IMR-90 (cell line): ENCODE measurements around the gene OR4N2. TPM values are rescaled to one million over a fixed set of nuclear protein-coding genes. Genes with fewer than 3 reads are reported as not detected.
"Not testable (repeated sequence)": the region's sequence is repeated elsewhere in the genome, so short reads cannot be mapped to it uniquely, and the experiment has no call there.

Experiments used
- ATAC-seq: fragments of 200-7000 bp; cut with Tn5 transposase; 2 replicates; pipeline ENCODE4 v1.9.1; 2020; ENCODE audit warnings: low read depth, mild to moderate bottlenecking, moderate library complexity
- BruUV-seq: library from RNA; stranded (reverse); fragments of 400-500 nt; replicated peaks from 2 replicates; lab custom pipeline; 2021; lab: Mats Ljungman, UMichigan
- CTCF ChIA-PET: fragments of 300-600 bp; formaldehyde crosslinking; extraction: SDS; loops from one replicate; lab custom pipeline; 2021; ENCODE audit warnings: antibody characterized with exemption; lab: Yijun Ruan, JAX
- POLR2A ChIA-PET: fragments of 300-600 bp; sonication (Branson Sonifier 250); formaldehyde crosslinking; loops from one replicate; lab custom pipeline; 2022; ENCODE audit warnings: antibody characterized with exemption; ENCODE audit not compliant: unreplicated experiment; lab: Charles Lee
- DNase-seq: peaks from one replicate; pipeline ENCODE4 v3.0.0; 2013
- H2AFZ ChIP-seq: replicated peaks from 2 replicates; pipeline ENCODE3; 2013; ENCODE audit warnings: low read length, mild to moderate bottlenecking; ENCODE audit not compliant: poor library complexity
- H2AK5ac ChIP-seq: 2 replicates; pipeline ENCODE4 v1.6.1; 2013; ENCODE audit warnings: low read depth, low read length, inconsistent platforms
- H2AK9ac ChIP-seq: replicated peaks from 2 replicates; pipeline ENCODE3; 2013; ENCODE audit warnings: mild to moderate bottlenecking, low read depth, low read length, moderate library complexity; ENCODE audit not compliant: poor library complexity
- H2BK120ac ChIP-seq: 2 replicates; pipeline ENCODE4 v1.6.1; 2013; ENCODE audit warnings: low read depth, low read length, inconsistent platforms
- H2BK15ac ChIP-seq: 3 replicates; pipeline ENCODE4 v1.6.1; 2013; ENCODE audit warnings: low read depth, low read length, inconsistent platforms
- H2BK20ac ChIP-seq: 2 replicates; pipeline ENCODE4 v1.6.1; 2013; ENCODE audit warnings: low read depth, mild to moderate bottlenecking, inconsistent platforms, low read length, moderate library complexity
- H2BK5ac ChIP-seq: 2 replicates; pipeline ENCODE4 v1.6.1; 2013; ENCODE audit warnings: mild to moderate bottlenecking, low read depth, low read length, inconsistent platforms; ENCODE audit not compliant: poor library complexity, severe bottlenecking
- H3K14ac ChIP-seq: replicated peaks from 2 replicates; pipeline ENCODE4 v1.6.1; 2013; ENCODE audit warnings: low read depth, low read length, inconsistent platforms
- H3K18ac ChIP-seq: 2 replicates; pipeline ENCODE4 v1.6.1; 2013; ENCODE audit warnings: low read depth, low read length, control low read depth
- H3K23ac ChIP-seq: 2 replicates; pipeline ENCODE4 v1.6.1; 2013; ENCODE audit warnings: low read depth, low read length, inconsistent platforms
- H3K27ac ChIP-seq: 2 replicates; pipeline ENCODE4 v1.5.1; 2013; ENCODE audit warnings: mild to moderate bottlenecking, control low read depth, low read length; ENCODE audit not compliant: insufficient read depth
- H3K27me3 ChIP-seq: 2 replicates; pipeline ENCODE4 v1.6.1; 2013; ENCODE audit warnings: low read length; ENCODE audit not compliant: control insufficient read depth, insufficient read depth
- H3K36me3 ChIP-seq: 2 replicates; pipeline ENCODE4 v1.6.1; 2013; ENCODE audit warnings: low read length, mixed read lengths; ENCODE audit not compliant: control insufficient read depth, insufficient read depth
- H3K4ac ChIP-seq: 2 replicates; pipeline ENCODE4 v1.6.1; 2013; ENCODE audit warnings: low read depth, low read length, inconsistent platforms
- H3K4me1 ChIP-seq: 2 replicates; pipeline ENCODE4 v1.6.1; 2013; ENCODE audit warnings: low read length, mixed read lengths; ENCODE audit not compliant: control insufficient read depth, insufficient read depth
- H3K4me2 ChIP-seq: 2 replicates; pipeline ENCODE4 v1.6.1; 2013; ENCODE audit warnings: low read depth, mild to moderate bottlenecking, control low read depth, low read length, moderate library complexity
- H3K4me3 ChIP-seq: 2 replicates; pipeline ENCODE4 v1.5.1; 2013; ENCODE audit warnings: low read depth, mild to moderate bottlenecking, control low read depth, low read length, moderate library complexity; ENCODE audit not compliant: insufficient read depth
- H3K56ac ChIP-seq: 2 replicates; pipeline ENCODE4 v1.6.1; 2013; ENCODE audit warnings: low read length, inconsistent platforms; ENCODE audit not compliant: insufficient read depth; ENCODE audit errors: extremely low read depth
- H3K79me1 ChIP-seq, 2 experiments: 2 replicates each; pipeline ENCODE4 v1.6.1; 2013; ENCODE audit warnings: low read length in 2 of 2, inconsistent platforms in 1 of 2, low read depth in 1 of 2
- H3K9ac ChIP-seq: 2 replicates; pipeline ENCODE4 v1.6.1; 2013; ENCODE audit warnings: low read depth, low read length, control low read depth
- H3K9me1 ChIP-seq: 2 replicates; pipeline ENCODE4 v1.6.1; 2013; ENCODE audit warnings: low read length, inconsistent platforms; ENCODE audit not compliant: insufficient read depth
- H3K9me3 ChIP-seq: 2 replicates; pipeline ENCODE4 v1.6.1; 2013; ENCODE audit warnings: low read length; ENCODE audit not compliant: control insufficient read depth, insufficient read depth
- H4K20me1 ChIP-seq: 2 replicates; pipeline ENCODE4 v1.6.1; 2013; ENCODE audit warnings: low read length, inconsistent platforms; ENCODE audit not compliant: insufficient read depth
- H4K5ac ChIP-seq: 2 replicates; pipeline ENCODE4 v1.6.1; 2013; ENCODE audit warnings: mild to moderate bottlenecking, low read depth, low read length, control low read depth
- H4K8ac ChIP-seq, 2 experiments: 2 replicates each; pipeline ENCODE4 v1.6.1; 2013; ENCODE audit warnings: low read depth in 2 of 2, low read length in 2 of 2, control low read depth in 1 of 2, inconsistent platforms in 1 of 2
- H4K91ac ChIP-seq: 2 replicates; pipeline ENCODE4 v1.6.1; 2013; ENCODE audit warnings: low read depth, low read length, inconsistent platforms; ENCODE audit not compliant: insufficient read depth
- WGBS, 2 experiments: methylation state at CpG; one replicate each; pipeline versions ENCODE4 v1.1.5 to v1.1.7; 2013; ENCODE audit warnings: missing lambda C conversion rate in 2 of 2; ENCODE audit not compliant: insufficient read length in 1 of 2; ENCODE audit errors: extremely low coverage in 2 of 2; 5-methylcytosine and 5-hydroxymethylcytosine counted together
- dilution Hi-C: fragments of 300-500 bp; cut with HindIII; formaldehyde crosslinking; loops from one replicate; pipeline ENCODE4 v1.14.3; 2018; ENCODE audit warnings: low sequenced_read_pairs; ENCODE audit not compliant: unreplicated experiment
- in situ Hi-C: fragments of 300-500 bp; cut with MboI; formaldehyde crosslinking; loops from 3 replicates; pipeline ENCODE4 v1.14.3; 2019; ENCODE audit warnings: low sequenced_read_pairs, inconsistent platforms, mixed read lengths
- intact Hi-C: fragments of 100-400 bp; cut with micrococcal nuclease; formaldehyde crosslinking; loops from 2 replicates; pipeline ENCODE4 v1.10.0; 2022
- polyA plus RNA-seq, 3 experiments: library from polyadenylated mRNA; depleted of rRNA; stranded (reverse); fragments of >200 nt; gene quantifications; 2 replicates each; pipeline ENCODE4 v1.2.3, GENCODE V29; 2012; ENCODE audit warnings: low replicate concordance in 1 of 3
- total RNA-seq: library from RNA; depleted of rRNA; stranded (reverse); fragments of >200 nt; gene quantifications from 2 replicates; pipeline ENCODE4 v1.2.3, GENCODE V29; 2012

OR4N2 gene
- total and polyA plus RNA-seq, 2 of the 4 experiments (the other 2 are of a cell fraction), result not detected

DNA sequence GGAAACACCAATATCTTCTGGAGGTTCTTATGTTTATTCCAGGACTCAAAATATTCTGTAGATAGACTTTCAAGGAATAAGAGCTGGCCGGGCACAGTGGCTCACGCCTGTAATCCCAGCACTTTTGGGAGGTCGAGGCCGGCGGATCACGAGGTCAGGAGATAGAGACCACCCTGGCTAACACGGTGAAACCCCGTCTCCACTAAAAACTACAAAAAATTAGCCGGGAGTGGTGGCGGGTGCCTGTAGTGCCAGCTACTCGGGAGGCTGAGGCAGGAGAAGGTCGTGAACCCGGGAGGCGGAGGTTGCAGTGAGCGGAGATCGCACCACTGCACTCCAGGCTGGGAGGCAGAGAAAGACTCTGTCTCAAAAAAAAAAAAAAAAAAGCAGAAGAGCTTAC, 17.7 kb upstream of the OR4N2 start:
- H3K36me3 ChIP-seq, H2AFZ ChIP-seq, H2BK15ac ChIP-seq, H3K18ac ChIP-seq, H3K4me1 ChIP-seq, H4K20me1 ChIP-seq, H3K23ac ChIP-seq, H3K4ac ChIP-seq, H2BK5ac ChIP-seq, H3K27ac ChIP-seq, BruUV-seq, intact Hi-C loops, ATAC-seq, H3K79me1 ChIP-seq, H3K9ac ChIP-seq, H3K4me3 ChIP-seq, H4K8ac ChIP-seq, POLR2A ChIA-PET, H2AK9ac ChIP-seq, dilution Hi-C loops, H3K27me3 ChIP-seq, H2AK5ac ChIP-seq, H3K56ac ChIP-seq, H3K4me2 ChIP-seq, H2BK20ac ChIP-seq, in situ Hi-C loops, H3K9me1 ChIP-seq, DNase-seq, H4K91ac ChIP-seq, H4K5ac ChIP-seq, H2BK120ac ChIP-seq, H3K14ac ChIP-seq: not testable (repeated sequence)
- CTCF ChIA-PET, result interaction anchor here (0.7 kb wide), 1 partner anchor 33 kb away, joined by 3 read pairs; no protein-coding TSS in a partner anchor
- whole genome bisulfite sequencing, 2 experiments, result 69% methylated on average over 16 of the region's 16 CpGs; no CpG with 5 or more reads in 1 of the 2 experiments
- peaks cover 21% of the 10 kb centered on the region for H3K9me3 ChIP-seq

- H2BK20ac ChIP-seq, ATAC-seq, H3K9ac ChIP-seq, H3K56ac ChIP-seq, H2BK5ac ChIP-seq, H2AK5ac ChIP-seq, BruUV-seq, H3K23ac ChIP-seq, H3K4me3 ChIP-seq, H3K4me2 ChIP-seq, H4K20me1 ChIP-seq, DNase-seq, H4K8ac ChIP-seq, H3K27me3 ChIP-seq, H2AK9ac ChIP-seq, H3K14ac ChIP-seq, POLR2A ChIA-PET, H3K18ac ChIP-seq, H2BK120ac ChIP-seq, H3K9me1 ChIP-seq, CTCF ChIA-PET, H2AFZ ChIP-seq, H3K4ac ChIP-seq, H3K36me3 ChIP-seq, H2BK15ac ChIP-seq, H4K5ac ChIP-seq, H4K91ac ChIP-seq, intact Hi-C loops, in situ Hi-C loops, H3K4me1 ChIP-seq, H3K27ac ChIP-seq, H3K79me1 ChIP-seq, dilution Hi-C loops: not testable (repeated sequence)
- WGBS, 2 experiments, result 19% methylated on average over 3 of the region's 6 CpGs; no CpG with 5 or more reads in 1 of the 2 experiments
- H3K9me3 ChIP-seq, result peaks cover 20% of the 10 kb centered on the region
Measured at GRCh38 chr14:19787318-19787717, 16.3 kb upstream of the OR4N2 start.
